Epidermal melanocyte (primary cell): ENCODE measurements around the gene GALNT5.
"Not testable (repeated sequence)": the region's sequence is repeated elsewhere in the genome, so short reads cannot be mapped to it uniquely, and the experiment has no call there.

Experiments
- DNase-seq: peaks from one replicate; pipeline ENCODE4 v3.0.0; 2011; ENCODE audit warnings: low spot score; ENCODE audit not compliant: insufficient read length

The GALNT5 gene

DNA sequence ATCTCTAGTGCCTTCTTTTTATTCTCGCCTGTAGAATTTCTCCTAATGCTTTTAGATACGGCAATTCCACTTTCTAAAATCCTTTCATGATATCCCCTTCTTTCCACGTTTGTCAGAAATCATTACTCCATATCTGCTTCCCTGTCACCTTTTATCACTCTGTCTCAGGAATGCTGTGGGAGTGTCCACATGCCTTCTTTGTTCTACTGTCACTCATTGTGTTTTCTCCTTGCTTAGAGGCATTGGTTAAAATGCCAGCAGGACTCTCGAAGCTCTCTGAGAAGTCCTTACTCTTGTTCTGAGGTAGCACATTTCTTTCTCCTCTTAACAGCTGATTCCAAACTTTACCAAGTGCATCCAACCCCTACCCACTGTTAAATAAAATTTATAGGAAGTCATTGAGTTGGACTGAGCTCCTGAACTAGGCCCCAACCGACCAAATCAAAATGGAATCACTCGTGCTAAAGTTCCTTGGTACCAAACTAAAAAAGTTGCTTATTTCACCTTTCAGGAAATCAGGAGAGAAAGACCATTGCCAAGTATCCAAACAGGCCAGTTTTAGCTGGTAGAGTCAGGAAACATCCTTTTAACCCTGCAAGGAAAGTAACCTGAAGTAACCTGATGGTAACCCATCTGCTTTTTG, 10.6 kb upstream of the GALNT5 start:
- DNase-seq = no peak

GRCh38 chr2:157250836-157251235, 6.7 kb upstream of the GALNT5 start:
- no peak for DNase-seq

DNA sequence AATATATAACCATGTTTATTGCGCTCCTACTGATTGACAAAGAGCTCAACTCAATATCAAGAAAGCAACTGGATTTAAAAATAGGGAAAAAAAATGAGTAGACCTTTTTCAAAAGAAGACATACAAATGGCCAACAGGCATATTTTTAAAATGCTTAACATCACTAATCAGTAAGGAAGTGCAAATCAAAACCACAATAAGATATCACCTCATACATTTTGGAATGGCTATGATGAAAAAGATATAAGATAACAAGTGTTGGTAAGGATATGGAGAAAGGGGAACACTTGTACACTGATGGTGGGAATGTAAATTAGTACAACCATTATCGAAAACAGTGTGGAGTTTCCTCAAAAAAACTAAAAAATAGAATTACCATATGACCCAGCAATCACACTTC, 5.6 kb upstream of the GALNT5 start:
- DNase-seq = no peak

DNA sequence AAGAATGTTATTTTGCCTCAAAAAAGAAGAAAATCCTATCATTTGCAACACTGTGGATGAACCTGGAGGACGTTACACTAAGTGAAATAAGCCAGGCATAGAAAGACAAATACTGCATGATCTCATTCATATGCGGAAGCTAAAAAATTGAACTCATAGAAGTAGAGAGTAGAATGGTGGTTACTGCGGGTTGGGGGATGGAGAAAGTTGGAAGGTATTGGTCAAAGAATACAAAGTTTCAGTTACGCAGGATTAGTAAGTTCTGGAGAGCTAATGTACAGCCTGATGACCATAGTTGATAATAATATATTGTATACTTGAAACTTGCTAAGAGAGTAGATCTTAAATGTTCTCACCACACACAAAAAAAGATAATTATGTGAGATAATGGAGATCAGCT, 5.0 kb upstream of the GALNT5 start:
- no peak for DNase-seq

- no peak for DNase-seq
Measured at GRCh38 chr2:157254041-157254440, 3.5 kb upstream of the GALNT5 start.

- no peak for DNase-seq
Measured at GRCh38 chr2:157255746-157256145, 1.8 kb upstream of the GALNT5 start.

GRCh38 chr2:157256626-157257025, 879 bp upstream of the GALNT5 start:
- no peak for DNase-seq

- DNase-seq = no peak
Measured at GRCh38 chr2:157258520-157259326, 1.2 kb downstream of the GALNT5 start.

DNA sequence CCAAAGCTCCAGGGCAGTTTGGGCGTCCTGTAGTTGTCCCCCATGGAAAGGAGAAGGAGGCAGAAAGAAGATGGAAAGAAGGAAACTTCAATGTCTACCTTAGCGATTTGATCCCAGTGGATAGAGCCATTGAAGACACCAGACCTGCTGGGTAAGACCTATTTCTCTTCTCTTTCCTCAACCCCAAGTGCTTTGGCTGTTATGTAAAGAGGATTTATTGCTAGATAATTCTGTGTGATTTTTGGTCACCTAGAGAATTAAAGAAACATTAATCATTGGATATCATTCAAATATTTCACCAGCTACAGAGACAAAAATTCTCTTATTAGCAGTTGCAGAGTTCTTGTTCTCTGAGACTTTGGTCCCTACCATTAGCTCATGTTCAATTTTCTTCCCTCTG, 1.9 kb downstream of the GALNT5 start:
- DNase-seq = no peak

GRCh38 chr2:157259960-157260359, 2.5 kb downstream of the GALNT5 start:
- DNase-seq = no peak

DNA sequence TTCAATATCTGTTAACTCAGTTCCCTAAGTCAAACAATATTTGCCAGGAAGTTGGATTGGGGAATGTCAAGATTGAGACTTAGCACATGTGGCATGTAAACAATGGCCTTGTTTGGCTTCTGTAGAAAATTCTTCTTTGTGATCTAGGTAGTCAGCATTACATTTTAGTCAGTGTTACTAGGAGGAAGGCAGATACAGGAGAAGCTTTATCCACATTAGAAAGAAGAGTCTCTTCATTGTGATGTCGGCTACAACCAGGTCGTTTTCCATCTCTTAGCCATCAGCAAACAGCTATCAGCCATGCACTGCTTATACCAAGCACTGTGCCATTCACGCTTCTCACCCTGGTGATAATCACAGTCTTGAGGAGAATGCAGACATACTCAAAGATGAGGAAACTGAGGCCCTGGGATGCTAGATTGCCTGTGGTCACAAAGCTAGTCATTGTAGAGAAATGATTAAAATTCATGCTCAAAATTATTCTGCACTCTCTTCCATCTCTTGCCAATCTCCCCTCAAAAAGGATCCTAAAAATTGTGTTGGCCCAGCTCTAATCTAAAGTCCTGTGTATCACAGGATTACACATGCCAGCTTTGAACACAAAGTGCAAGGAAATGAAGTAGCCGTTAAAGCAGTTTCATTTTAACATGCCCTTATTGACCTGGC, 3.2 kb downstream of the GALNT5 start:
- DNase-seq = no peak

DNA sequence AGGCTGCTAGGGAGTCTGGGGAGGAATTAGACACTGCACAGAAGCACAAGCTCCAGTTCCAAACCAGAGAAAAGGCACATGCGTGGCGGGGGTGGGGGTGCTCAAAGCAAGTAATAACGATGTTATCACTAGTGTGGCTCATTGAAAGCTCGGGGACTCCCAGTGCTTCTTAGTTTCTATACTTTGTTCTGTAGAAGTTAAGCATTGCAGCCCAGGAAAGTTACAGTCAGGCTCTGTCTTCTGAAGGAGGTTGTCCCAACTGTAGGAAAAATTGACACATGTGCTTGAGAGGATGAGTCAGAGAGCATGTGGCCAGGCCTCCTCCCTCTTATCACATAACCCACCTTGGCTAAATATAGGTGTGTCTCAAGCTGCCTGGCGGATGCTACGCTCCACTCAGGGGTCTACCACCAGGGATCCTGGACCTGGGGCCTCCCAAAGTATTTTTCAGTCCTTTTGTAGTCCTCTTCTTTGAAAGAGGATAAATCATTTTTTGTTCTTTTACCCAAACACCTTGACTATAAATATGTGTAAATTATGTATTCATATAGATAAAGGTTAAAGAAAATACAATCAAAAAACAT, 3.8 kb downstream of the GALNT5 start:
- no peak for DNase-seq

DNA sequence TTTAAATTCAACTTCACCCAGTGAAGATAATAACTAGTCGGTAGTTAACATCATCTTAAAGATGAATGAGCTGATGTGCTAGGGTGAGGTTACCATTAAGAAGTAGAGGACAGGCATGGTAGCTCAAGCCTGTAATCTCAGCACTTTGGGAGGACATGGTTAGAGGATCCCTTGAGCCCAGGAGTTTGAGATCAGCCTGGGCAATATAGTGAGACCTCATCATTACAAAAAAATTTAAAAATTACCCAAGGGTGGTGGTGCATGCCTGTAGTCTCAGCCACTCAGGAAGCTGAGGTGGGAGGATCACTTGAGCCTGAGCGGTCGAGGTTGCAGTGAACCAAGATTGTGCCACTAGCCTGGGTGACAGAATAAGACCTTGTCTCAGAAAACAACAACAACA, 4.7 kb downstream of the GALNT5 start:
- DNase-seq = no peak

DNA sequence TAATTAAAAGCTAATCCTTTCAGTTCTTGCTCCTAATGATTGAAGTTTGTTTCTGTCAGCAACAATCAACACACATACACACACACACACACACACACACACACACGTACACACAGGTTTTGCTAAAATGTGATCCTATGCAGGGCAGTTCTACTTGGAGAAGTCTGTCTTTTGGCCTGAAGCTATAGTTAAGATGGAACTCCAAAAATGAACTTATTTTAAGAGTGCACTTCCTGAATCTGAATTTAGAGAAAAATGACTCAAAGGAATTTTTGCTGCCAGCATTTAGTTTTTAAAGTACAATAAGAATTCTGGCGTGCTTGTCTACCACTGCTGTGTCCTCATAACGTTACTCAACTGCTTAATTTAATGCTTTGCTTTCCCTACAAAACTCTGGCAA, 6.6 kb downstream of the GALNT5 start:
- DNase-seq = no peak

DNA sequence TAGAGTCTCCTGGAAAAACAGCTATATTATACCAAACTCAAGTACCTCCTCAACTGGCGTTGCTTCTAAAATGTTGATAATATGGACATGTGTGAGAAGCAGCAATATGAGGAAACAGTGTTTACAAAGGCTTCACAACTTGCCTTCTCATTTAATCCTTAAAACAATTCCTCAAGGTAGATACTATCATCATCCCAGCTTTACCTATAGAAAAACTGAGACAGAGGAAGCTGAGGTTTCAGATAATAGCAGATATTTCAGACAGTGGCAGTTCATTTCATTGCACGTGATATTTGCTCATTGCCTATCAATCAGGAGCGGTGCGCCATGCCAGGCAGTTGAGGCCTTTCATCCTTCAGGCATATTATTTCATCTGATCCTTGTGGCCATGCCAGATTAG, 8.3 kb downstream of the GALNT5 start:
- no peak for DNase-seq

- DNase-seq = no peak
Measured at GRCh38 chr2:157267476-157267875, 10.0 kb downstream of the GALNT5 start.

GRCh38 chr2:157269060-157269459, 11.6 kb downstream of the GALNT5 start:
- no peak for DNase-seq

DNA sequence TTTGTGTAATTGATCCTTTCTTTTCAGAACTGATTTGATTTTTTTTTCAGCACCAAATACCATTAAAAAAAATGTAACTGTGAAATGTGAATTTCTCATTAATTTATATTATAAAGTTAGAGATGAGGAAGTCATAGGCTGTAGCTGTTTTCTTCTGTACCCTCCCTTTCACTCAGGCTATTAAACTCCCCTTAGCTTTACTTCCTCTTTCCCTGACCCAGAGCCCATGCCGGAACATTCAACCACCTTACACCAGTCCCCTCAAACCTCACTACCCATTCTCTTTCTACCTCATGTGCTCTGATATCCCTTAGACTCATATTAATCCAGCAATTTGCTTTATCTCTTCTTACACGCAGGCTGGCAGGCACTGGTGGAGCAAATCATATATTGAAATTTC, 12.4 kb downstream of the GALNT5 start:
- DNase-seq = no peak

DNA sequence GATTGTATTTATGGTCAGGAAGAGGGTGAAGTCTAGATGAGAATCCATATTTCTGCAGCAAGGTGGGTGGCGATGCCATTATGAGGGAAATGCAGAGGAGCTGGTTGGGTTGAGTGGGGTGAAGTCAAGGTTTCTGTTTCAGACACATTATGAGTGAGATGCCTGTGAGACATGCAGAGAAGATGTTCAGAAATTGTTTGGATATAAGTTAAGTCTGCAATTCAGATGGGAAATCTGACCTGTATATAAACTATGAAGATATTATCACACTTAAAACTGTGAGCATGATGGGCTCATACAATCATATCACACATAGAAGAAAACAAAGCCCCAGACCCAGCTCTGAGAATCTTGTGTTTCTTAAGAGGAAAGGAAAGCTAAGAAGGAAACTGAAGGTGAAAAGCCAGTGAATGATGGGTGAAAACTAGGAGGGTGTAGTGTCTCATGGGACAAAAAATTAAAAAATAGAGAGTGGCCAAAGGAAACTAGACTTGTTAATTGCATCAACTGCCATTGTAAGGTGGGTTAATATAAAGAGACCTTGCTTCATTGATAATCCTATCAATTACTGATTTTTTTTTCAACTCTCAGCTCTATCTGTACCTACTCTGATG, 14.2 kb downstream of the GALNT5 start:
- DNase-seq = no peak

- DNase-seq = not testable (repeated sequence)
Measured at GRCh38 chr2:157279311-157279710, 21.8 kb downstream of the GALNT5 start.

GRCh38 chr2:157281316-157281715, 23.8 kb downstream of the GALNT5 start:
- DNase-seq = no peak

- DNase-seq = no peak
Measured at GRCh38 chr2:157283468-157283867, 26.0 kb downstream of the GALNT5 start.
